GM12875 (cell line): ENCODE measurements around the gene FBH1.

Experiments used
- H3K4me3 ChIP-seq: one replicate; pipeline ENCODE4 v1.5.1; 2011; ENCODE audit warnings: low read depth, low read length, control low read depth
- CTCF ChIP-seq: IDR thresholded peaks from 2 replicates; pipeline ENCODE4 v1.5.1; 2011; ENCODE audit warnings: low read depth, mild to moderate bottlenecking, control low read depth, inconsistent platforms, low read length, moderate library complexity, borderline replicate concordance; ENCODE audit not compliant: insufficient read depth

FBH1 gene

GRCh38 chr10:5918763-5919162 lies 28.7 kb downstream of the FBH1 start:
- TF ChIP-seq CTCF = no peak
- H3K4me3 ChIP-seq = no peak overlapping the region

GRCh38 chr10:5919568-5919967 lies 29.5 kb downstream of the FBH1 start:
- H3K4me3 ChIP-seq = no peak overlapping the region
- TF ChIP-seq CTCF = no peak

- no peak for TF ChIP-seq CTCF
- H3K4me3 ChIP-seq = no peak overlapping the region
Measured at GRCh38 chr10:5921746-5922145, 31.7 kb downstream of the FBH1 start.

GRCh38 chr10:5924889-5925288 lies 34.8 kb downstream of the FBH1 start:
- TF ChIP-seq CTCF = no peak
- H3K4me3 ChIP-seq = no peak overlapping the region

- TF ChIP-seq CTCF = no peak
- H3K4me3 ChIP-seq = no peak overlapping the region
Measured at GRCh38 chr10:5927306-5927705, 37.3 kb downstream of the FBH1 start.

GRCh38 chr10:5929442-5929841 lies 39.4 kb downstream of the FBH1 start:
- no peak overlapping the region for H3K4me3 ChIP-seq
- no peak for TF ChIP-seq CTCF

- no peak overlapping the region for H3K4me3 ChIP-seq
- no peak for TF ChIP-seq CTCF
Measured at GRCh38 chr10:5930272-5930671, 40.2 kb downstream of the FBH1 start.
